Gastrocnemius medialis (tissue), 4 donors: Measurements from ENCODE around the gene CFAP161. TPM values are rescaled to one million over a fixed set of nuclear protein-coding genes. Genes with fewer than 3 reads are reported as not detected.
A peak's percentile ranks its signal among the peaks of the same experiment; 100 is the strongest.

ENCODE experiments used
- ATAC-seq, 2 donors: fragments of 150-250 bp; one replicate each; pipeline ENCODE4 v1.9.1; 2016
- DNase-seq, 2 donors: peaks; one replicate each; pipeline ENCODE4 v3.0.0-alpha.2; 2019
- H3K27ac ChIP-seq, 4 donors: fragments of 200-600 bp; sonication (generic); 1 replicate in 1 of 4; 2 replicates in 3 of 4; pipeline ENCODE4 v1.5.1; 2016 to 2018; ENCODE audit warnings: mild to moderate bottlenecking in 2 of 4, moderate library complexity in 1 of 4
- H3K27me3 ChIP-seq, 3 donors: fragments of 200-600 bp; sonication (generic) in 2 of 3; 1 replicate in 1 of 3; 2 replicates in 2 of 3; pipeline versions ENCODE4 v1.5.1 to v1.6.0; 2016 to 2019; ENCODE audit warnings: mild to moderate bottlenecking in 1 of 3, moderate library complexity in 1 of 3
- H3K36me3 ChIP-seq, 2 donors: fragments of 200-600 bp; sonication (generic) in 1 of 2; one replicate each; pipeline ENCODE4 v1.5.1; 2017 to 2018
- H3K4me1 ChIP-seq, 2 donors: fragments of 200-600 bp; sonication (generic) in 1 of 2; one replicate each; pipeline ENCODE4 v1.5.1; 2016 to 2017; ENCODE audit warnings: mild to moderate bottlenecking in 2 of 2
- H3K4me3 ChIP-seq, 4 donors: fragments of 200-600 bp; sonication (generic) in 3 of 4; 1 replicate in 1 of 4; 2 replicates in 3 of 4; pipeline ENCODE4 v1.5.1; 2016 to 2019; ENCODE audit warnings: mild to moderate bottlenecking in 2 of 4
- H3K9me3 ChIP-seq, 3 donors: fragments of 200-600 bp; sonication (generic) in 2 of 3; 1 replicate in 1 of 3; 2 replicates in 2 of 3; pipeline ENCODE4 v1.5.1; 2016 to 2019
- POLR2A ChIP-seq, 2 donors: fragments of 450-650 bp; IDR thresholded peaks; one replicate each; pipeline ENCODE4 v1.6.1; 2017; ENCODE audit warnings: antibody characterized with exemption in 2 of 2, mild to moderate bottlenecking in 2 of 2, moderate library complexity in 2 of 2
- in situ Hi-C, 4 donors: fragments of 200-750 bp; cut with MboI; loops; one replicate each; pipeline versions ENCODE4 v1.15.0 to v1.8.0; 2017; ENCODE audit warnings: low sequenced_read_pairs in 4 of 4
- intact Hi-C: fragments of 100-400 bp; cut with DNase I; formaldehyde crosslinking; loops from one replicate; pipeline ENCODE4 v1.15.1; 2023; ENCODE audit warnings: low total_unique reads
- total RNA-seq, 4 donors: library from RNA; depleted of rRNA; stranded (reverse); fragments of >200 nt; gene quantifications; one replicate each; pipeline versions ENCODE4 v1.1.0 to v1.2.3, GENCODE V29; 2016
- TF ChIP-seq, protein P1 (sequence below), 5 experiments: fragments of 450-650 bp in 3 of 5; fragments of 200-600 bp in 2 of 5; sonication (generic) in 2 of 5; IDR thresholded peaks in 4 of 5; conservative IDR thresholded peaks in 1 of 5; 1 replicate in 4 of 5; 2 replicates in 1 of 5; pipeline ENCODE4 v1.5.1; 2016 to 2019; ENCODE audit warnings: antibody characterized with exemption in 5 of 5, mild to moderate bottlenecking in 3 of 5, moderate library complexity in 3 of 5

The CFAP161 gene
- total RNA-seq, 4 donors from 2014 or later: not detected

DNA sequence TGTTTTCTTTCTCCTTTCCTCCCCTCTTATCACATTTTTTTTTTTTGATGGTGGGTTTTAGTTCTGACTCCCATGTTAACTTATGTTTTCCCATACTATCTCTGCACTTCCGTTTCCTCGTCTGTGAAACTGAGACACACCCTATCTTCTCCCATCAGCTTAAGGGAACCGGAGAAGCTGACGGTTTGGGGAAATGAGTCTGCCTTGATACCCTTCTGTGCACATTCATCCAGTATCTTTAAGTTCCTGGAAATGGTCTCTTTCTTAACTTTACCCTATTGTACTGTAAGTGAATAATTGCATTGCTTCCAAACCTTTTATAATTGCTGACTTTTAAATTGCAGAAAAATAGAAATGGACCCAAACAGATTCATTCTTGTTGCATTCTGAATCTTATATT, 26.2 kb upstream of the CFAP161 start:
- Histone ChIP-seq H3K4me1 (no peaks in the 10 kb centered on the region), H3K36me3 (no peaks in the 10 kb centered on the region), H3K27ac (no peak overlapping the region), H3K4me3 (no peak overlapping the region), H3K27me3 (no peaks in the 10 kb centered on the region), H3K9me3 (no peaks in the 10 kb centered on the region)
- TF ChIP-seq, protein P1, sequence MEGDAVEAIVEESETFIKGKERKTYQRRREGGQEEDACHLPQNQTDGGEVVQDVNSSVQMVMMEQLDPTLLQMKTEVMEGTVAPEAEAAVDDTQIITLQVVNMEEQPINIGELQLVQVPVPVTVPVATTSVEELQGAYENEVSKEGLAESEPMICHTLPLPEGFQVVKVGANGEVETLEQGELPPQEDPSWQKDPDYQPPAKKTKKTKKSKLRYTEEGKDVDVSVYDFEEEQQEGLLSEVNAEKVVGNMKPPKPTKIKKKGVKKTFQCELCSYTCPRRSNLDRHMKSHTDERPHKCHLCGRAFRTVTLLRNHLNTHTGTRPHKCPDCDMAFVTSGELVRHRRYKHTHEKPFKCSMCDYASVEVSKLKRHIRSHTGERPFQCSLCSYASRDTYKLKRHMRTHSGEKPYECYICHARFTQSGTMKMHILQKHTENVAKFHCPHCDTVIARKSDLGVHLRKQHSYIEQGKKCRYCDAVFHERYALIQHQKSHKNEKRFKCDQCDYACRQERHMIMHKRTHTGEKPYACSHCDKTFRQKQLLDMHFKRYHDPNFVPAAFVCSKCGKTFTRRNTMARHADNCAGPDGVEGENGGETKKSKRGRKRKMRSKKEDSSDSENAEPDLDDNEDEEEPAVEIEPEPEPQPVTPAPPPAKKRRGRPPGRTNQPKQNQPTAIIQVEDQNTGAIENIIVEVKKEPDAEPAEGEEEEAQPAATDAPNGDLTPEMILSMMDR (IDR thresholded peaks at IDR 0.05 in 4 of 5, conservative IDR thresholded peaks at IDR 0.05 in 1 of 5): no peak
- no peak for TF ChIP-seq POLR2A (IDR thresholded peaks at IDR 0.05)
- intact Hi-C loops: loop anchor here (5.0 kb wide), 2 partner anchors 44 to 111 kb away; no protein-coding TSS in a partner anchor
- DNase-seq: no peak
- in situ Hi-C loops: loop anchor here (5.0 to 10.0 kb wide), 2 partner anchors 113 to 159 kb away; no protein-coding TSS in a partner anchor
- no peak for ATAC-seq

- Histone ChIP-seq H3K4me1 (no peaks in the 10 kb centered on the region), H3K4me3 (no peak overlapping the region), H3K27ac (no peak overlapping the region), H3K27me3 (no peaks in the 10 kb centered on the region), H3K9me3 (no peaks in the 10 kb centered on the region), H3K36me3 (no peaks in the 10 kb centered on the region)
- TF ChIP-seq POLR2A (IDR thresholded peaks at IDR 0.05): no peak
- TF ChIP-seq, protein P1 (IDR thresholded peaks at IDR 0.05 in 4 of 5, conservative IDR thresholded peaks at IDR 0.05 in 1 of 5): peak; percentile 20 to 63 (median 40)
- in situ Hi-C loops: loop anchor here (5.0 to 10.0 kb wide), 2 partner anchors 114 to 159 kb away; no protein-coding TSS in a partner anchor
- intact Hi-C loops: loop anchor here (5.0 kb wide), 2 partner anchors 44 to 111 kb away; no protein-coding TSS in a partner anchor
- DNase-seq (no peak), ATAC-seq (no peak)
Observed at GRCh38 chr15:81108427-81108826, 25.6 kb upstream of the CFAP161 start.

- Histone ChIP-seq H3K9me3 (no peaks in the 10 kb centered on the region), H3K36me3 (no peaks in the 10 kb centered on the region), H3K27me3 (no peaks in the 10 kb centered on the region), H3K4me1 (no peaks in the 10 kb centered on the region), H3K27ac (no peak overlapping the region), H3K4me3 (no peak overlapping the region)
- in situ Hi-C loops: loop anchor here in 1 of 4 donors (10.0 kb wide), 1 partner anchor 136 kb away; no protein-coding TSS in a partner anchor
- no peak for ATAC-seq
- no peak for TF ChIP-seq POLR2A (IDR thresholded peaks at IDR 0.05)
- TF ChIP-seq, protein P1 (IDR thresholded peaks at IDR 0.05 in 4 of 5, conservative IDR thresholded peaks at IDR 0.05 in 1 of 5): no peak
- intact Hi-C loops: no loop called here
- DNase-seq: no peak
Observed at GRCh38 chr15:81111018-81111417, 23.1 kb upstream of the CFAP161 start.

DNA sequence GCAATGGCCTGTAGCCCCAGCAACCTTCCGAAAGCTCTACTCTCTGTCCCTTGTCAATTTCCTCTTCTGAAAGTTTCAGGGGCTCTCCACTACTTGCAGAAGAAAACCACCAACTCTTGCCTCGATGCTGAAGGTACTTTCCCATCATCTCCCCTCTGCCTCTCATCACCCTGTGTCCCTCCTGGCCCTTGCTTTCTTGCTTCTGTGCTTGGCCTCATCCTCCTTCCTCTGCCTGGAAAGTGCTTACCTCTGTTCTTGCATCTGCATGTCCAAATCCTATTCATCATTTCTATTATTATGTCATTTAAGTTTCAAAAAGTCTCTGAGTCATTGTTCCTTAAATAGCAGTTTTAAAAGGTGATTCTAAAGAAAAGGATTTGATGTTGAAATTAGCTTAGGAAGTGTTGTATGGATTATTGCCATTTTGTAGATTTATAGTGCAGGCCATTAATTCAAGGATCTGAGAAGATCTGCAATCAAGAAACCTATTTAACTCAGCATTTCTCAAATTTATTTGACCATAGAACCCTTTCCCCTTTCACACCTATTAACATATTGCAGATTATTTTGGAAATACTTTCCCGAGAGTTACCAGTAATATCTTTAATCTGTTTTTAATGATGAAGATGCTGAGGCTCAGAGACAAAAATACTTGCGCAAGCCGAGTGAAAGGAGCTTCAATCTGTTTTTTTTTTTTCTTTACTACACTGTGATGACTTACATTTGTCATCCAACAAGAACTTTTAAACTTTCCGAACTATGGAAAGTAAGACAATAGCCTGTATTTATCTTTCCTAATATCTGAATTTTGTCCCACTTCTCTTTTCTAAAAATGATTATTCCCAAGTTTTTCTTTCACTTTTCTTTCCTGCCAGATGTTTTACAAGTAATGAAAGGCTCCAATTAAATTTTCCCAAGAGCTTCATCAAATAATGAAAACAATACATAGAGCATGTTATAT, 22.3 kb upstream of the CFAP161 start:
- no peaks in the 10 kb centered on the region for H3K9me3 ChIP-seq
- in situ Hi-C loops: loop anchor here in 1 of 4 donors (10.0 kb wide), 1 partner anchor 137 kb away; no protein-coding TSS in a partner anchor
- no peaks in the 10 kb centered on the region for H3K27me3 ChIP-seq
- no peaks in the 10 kb centered on the region for H3K4me1 ChIP-seq
- DNase-seq (no peak), ATAC-seq (no peak)
- H3K4me3 ChIP-seq: no peak overlapping the region
- no peaks in the 10 kb centered on the region for H3K36me3 ChIP-seq
- no peak overlapping the region for H3K27ac ChIP-seq
- intact Hi-C loops: no loop called here
- no peak for TF ChIP-seq POLR2A (IDR thresholded peaks at IDR 0.05)
- TF ChIP-seq, protein P1 (IDR thresholded peaks at IDR 0.05 in 4 of 5, conservative IDR thresholded peaks at IDR 0.05 in 1 of 5): no peak
